ENCODE measurements around the gene OLA1.

Gene OLA1

GRCh38 chr2:174210862-174211261 is 37.5 kb downstream of the OLA1 start:
- Histone ChIP-seq H3K9me3 (ENCODE audit: control insufficient read depth, low read length) (no peaks in the 10 kb centered on the region), H3K4me2 (ENCODE audit: low read length) (no peak overlapping the region), H3K27ac (no peak overlapping the region), H3K27me3 (ENCODE audit: control insufficient read depth, insufficient read depth, low read length) (no peaks in the 10 kb centered on the region), H3K79me2 (peaks cover 3% of the 10 kb centered on the region), H3K4me3 (ENCODE audit: low read depth, low read length) (no peak overlapping the region), H3K9ac (no peak overlapping the region), H2AFZ (no peak overlapping the region), H3K36me3 (ENCODE audit: control insufficient read depth, insufficient read depth, low read length) (no peaks in the 10 kb centered on the region), H3K4me1 (no peaks in the 10 kb centered on the region)
- TF ChIP-seq CTCF (IDR thresholded peaks at IDR 0.05), result no peak

DNA sequence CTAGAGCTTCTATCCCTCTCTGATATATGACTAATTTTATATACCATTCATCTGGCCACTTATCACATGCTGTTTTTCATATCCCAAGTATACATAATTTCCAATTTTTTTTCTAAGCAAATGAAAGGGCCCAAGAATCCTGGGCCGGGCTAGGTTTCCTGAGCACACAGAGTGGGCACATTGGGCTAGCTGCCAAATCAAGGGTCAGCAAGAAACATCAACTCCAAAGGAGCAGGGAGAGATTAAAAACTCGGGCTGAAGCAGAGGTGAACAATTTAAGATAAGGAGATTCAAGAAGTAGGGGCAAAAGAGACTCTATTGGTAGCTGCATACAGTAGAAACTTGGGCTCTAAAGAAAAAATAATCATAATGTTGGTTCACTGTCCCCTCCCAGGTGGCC is 39.0 kb downstream of the OLA1 start:
- TF ChIP-seq CTCF (IDR thresholded peaks at IDR 0.05), result no peak
- H3K36me3 ChIP-seq (ENCODE audit: control insufficient read depth, insufficient read depth, low read length), result no peaks in the 10 kb centered on the region
- no peak overlapping the region for H2AFZ ChIP-seq
- peaks cover 3% of the 10 kb centered on the region for H3K79me2 ChIP-seq
- H3K9ac ChIP-seq, result no peak overlapping the region
- H3K27ac ChIP-seq, result no peak overlapping the region
- H3K4me3 ChIP-seq (ENCODE audit: low read depth, low read length), result no peak overlapping the region
- no peaks in the 10 kb centered on the region for H3K9me3 ChIP-seq (ENCODE audit: control insufficient read depth, low read length)
- no peak overlapping the region for H3K4me2 ChIP-seq (ENCODE audit: low read length)
- H3K4me1 ChIP-seq, result no peaks in the 10 kb centered on the region
- no peaks in the 10 kb centered on the region for H3K27me3 ChIP-seq (ENCODE audit: control insufficient read depth, insufficient read depth, low read length)

- no peak for TF ChIP-seq CTCF (IDR thresholded peaks at IDR 0.05)
These were observed 40.3 kb downstream of the OLA1 start for GRCh38 chr2:174208026-174208425.

DNA sequence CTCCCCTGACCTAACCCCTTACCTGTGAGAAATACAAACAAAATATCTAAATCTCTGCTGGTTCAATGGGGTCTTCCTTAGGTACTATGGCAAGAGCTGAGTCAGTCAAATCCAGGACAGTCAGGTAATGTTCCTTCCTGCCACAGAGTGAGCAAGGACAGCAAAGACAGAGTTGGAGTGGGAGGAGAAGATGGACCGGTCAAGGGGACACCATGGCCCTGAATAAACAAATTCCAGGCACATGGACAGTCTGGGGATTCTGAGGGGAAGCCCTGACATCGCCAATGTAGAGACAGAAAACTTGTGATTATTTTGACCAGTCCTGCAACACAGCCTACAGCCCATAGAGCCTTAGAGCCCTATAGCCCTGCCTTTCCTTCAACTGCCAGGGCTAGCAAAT is 42.8 kb downstream of the OLA1 start:
- Histone ChIP-seq H3K27me3 (ENCODE audit: control insufficient read depth, insufficient read depth, low read length) (no peaks in the 10 kb centered on the region), H3K4me2 (ENCODE audit: low read length) (no peak overlapping the region), H3K27ac (no peak overlapping the region), H3K79me2 (peaks cover 15% of the 10 kb centered on the region), H3K4me3 (ENCODE audit: low read depth, low read length) (no peak overlapping the region), H3K9me3 (ENCODE audit: control insufficient read depth, low read length) (no peaks in the 10 kb centered on the region), H3K4me1 (no peaks in the 10 kb centered on the region), H3K9ac (no peak overlapping the region), H2AFZ (no peak overlapping the region), H3K36me3 (ENCODE audit: control insufficient read depth, insufficient read depth, low read length) (no peaks in the 10 kb centered on the region)
- TF ChIP-seq CTCF (IDR thresholded peaks at IDR 0.05), result no peak

More at GRCh38 chr2:174208026-174208425, 40.3 kb downstream of the OLA1 start:
- H3K27me3 ChIP-seq (ENCODE audit: control insufficient read depth, insufficient read depth, low read length), result no peaks in the 10 kb centered on the region
- H3K4me2 ChIP-seq (ENCODE audit: low read length), result no peak overlapping the region
- no peaks in the 10 kb centered on the region for H3K9me3 ChIP-seq (ENCODE audit: control insufficient read depth, low read length)
- H3K27ac ChIP-seq, result no peak overlapping the region
- H3K4me1 ChIP-seq, result no peaks in the 10 kb centered on the region
- H2AFZ ChIP-seq, result no peak overlapping the region
- no peak overlapping the region for H3K9ac ChIP-seq
- no peak overlapping the region for H3K4me3 ChIP-seq (ENCODE audit: low read depth, low read length)
- no peaks in the 10 kb centered on the region for H3K36me3 ChIP-seq (ENCODE audit: control insufficient read depth, insufficient read depth, low read length)
- H3K79me2 ChIP-seq, result peaks cover 3% of the 10 kb centered on the region

DNA sequence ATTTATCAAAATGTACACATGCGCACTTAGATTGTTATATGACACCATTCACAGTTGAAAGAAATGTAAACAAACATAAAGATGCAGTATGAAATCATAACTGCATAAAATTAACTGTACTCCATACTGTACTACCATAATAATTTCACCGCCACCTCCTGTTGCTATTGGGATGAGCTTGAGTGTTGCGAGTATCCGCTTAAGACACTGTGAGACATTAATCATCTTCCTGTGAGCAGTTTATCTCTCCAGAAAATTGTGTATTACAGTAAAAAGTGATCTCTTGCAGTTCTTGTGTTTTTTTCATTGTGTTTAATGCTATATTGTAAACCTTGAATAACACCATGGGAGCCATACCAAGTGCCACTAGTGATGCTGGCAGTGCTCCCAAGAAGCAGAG is 46.1 kb downstream of the OLA1 start:
- TF ChIP-seq CTCF (IDR thresholded peaks at IDR 0.05), result no peak
- Histone ChIP-seq H3K36me3 (ENCODE audit: control insufficient read depth, insufficient read depth, low read length) (no peaks in the 10 kb centered on the region), H3K27ac (no peak overlapping the region), H3K9ac (no peak overlapping the region), H2AFZ (no peak overlapping the region), H3K9me3 (ENCODE audit: control insufficient read depth, low read length) (no peaks in the 10 kb centered on the region), H3K4me3 (ENCODE audit: low read depth, low read length) (no peak overlapping the region), H3K27me3 (ENCODE audit: control insufficient read depth, insufficient read depth, low read length) (no peaks in the 10 kb centered on the region), H3K4me2 (ENCODE audit: low read length) (no peak overlapping the region), H3K79me2 (peaks cover 15% of the 10 kb centered on the region), H3K4me1 (no peaks in the 10 kb centered on the region)

Measured in parathyroid adenoma (tissue), 2 donors.